Skeletal muscle cell (primary cell): Measurements from ENCODE around the gene USP25.
A peak's percentile ranks its signal among the peaks of the same experiment; 100 is the strongest.

Experiments used
- DNase-seq: peaks from one replicate; pipeline ENCODE4 v3.0.0-alpha.2; 2010; ENCODE audit warnings: low read depth
- H3K4me3 ChIP-seq: 2 replicates; pipeline ENCODE4 v1.5.1; 2011; ENCODE audit warnings: low read depth, mild to moderate bottlenecking, control low read depth, low read length, moderate library complexity

USP25 gene

DNA sequence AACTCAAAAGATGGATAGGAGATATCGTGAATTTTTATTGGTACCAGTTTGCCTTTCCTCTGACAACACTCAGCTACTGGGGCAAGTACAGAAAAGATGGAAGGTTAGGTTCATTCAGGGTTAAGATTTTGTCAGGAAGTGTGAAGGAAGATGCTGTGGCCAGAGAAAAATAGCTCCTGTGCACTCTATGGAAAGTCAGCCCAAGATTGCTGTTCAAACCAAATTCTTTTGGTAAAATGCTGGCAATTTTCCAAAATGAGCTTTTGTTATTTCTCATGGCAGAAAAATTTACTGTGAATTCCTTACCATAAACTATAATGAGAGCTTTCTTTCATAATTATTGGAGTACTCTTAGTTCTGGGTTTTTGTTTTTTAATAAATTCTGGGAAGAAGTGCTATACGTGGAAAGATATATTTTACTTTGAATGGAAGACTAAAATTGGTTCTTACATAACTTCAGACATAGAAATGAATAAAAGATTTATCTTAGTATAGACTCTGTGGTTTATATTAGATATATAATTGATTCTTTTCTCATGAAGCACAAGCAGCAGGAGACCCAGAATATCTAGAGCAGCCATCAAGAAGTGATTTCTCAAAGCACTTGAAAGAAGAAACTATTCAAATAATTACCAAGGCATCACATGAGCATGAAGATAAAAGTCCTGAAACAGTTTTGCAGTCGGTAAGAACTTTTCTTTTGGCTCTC is 112.2 kb downstream of the USP25 start:
- DNase-seq = peak; percentile 41
- H3K4me3 ChIP-seq = no peak overlapping the region

DNA sequence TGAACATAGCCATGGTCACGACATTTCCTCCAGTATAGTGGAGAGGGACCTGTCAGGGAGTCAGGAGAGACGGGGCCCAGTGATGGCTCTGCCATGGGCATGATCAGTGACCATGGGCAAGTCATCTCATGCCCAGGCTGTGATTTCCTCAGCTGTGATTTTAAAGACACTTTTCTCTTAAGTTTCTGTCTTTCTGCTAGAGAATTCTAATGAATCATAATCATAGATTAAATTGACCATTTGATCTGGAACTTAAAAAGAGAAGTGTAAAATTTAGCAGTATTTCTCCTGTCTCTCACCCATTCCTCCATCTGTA is 112.7 kb downstream of the USP25 start:
- no peak for DNase-seq
- no peak overlapping the region for H3K4me3 ChIP-seq

DNA sequence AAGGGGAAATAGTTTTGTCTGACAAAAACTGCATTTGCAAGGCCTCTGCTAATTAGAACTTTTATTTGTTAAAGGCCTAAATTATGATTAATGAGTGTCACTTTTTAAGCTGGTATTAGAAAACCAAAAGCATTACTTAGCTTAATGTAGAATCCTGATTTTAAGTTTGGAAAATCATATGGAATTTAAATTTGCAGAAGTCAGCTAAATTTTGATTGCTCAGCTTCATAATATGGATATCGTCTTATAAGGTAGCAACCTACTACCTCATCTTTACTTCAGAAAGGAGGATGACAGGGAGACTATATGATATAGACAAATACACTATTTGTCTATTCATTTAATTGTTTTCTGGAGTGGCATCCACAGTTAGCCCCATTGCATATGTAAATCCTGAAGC is 114.0 kb downstream of the USP25 start:
- no peak for DNase-seq

DNA sequence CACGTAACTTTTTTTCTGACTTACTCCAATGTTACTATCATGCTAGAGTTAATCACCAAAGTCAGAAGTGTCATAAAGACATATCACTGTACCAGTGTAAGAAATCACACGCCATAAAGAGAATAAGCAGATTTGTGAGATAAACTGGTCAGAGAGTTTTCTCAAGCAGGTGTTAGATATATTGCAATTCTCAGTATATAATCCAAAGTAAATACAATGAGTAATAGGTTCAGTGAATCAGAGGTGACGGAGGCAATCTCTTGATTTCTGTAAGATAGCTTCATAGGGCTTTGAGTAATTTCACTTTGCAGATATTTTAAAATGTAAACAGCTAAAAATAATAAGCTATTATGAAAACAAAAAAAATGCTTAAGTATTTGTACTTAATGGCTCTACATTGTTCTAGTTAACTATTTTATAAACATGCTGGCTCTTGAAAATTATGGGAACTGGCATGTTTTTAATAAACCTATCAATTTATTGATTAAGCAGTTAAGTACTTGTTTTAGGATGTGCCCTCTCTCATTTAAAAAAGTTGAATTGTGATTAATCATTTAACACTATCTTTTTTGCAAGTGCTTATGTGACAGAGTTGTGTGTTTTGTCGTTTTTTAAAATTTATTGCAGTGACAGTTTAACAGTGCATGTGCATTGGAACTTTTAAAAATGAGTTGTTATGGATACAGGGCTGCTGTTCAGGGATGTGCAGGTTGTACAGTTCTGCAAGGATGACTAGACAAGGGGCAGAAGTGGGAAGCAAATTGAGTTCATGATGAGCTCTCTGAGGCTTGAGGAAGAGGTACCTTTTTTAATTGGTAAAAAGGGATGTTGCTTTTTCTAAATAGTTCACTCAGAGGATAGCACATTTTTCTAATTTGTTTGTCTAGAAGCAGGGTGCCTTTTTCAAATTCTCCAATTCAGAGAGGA is 119.1 kb downstream of the USP25 start:
- no peak for DNase-seq
- no peak overlapping the region for H3K4me3 ChIP-seq

More for the DNA sequence above, 114.0 kb downstream of the USP25 start:
- no peak overlapping the region for H3K4me3 ChIP-seq

DNA sequence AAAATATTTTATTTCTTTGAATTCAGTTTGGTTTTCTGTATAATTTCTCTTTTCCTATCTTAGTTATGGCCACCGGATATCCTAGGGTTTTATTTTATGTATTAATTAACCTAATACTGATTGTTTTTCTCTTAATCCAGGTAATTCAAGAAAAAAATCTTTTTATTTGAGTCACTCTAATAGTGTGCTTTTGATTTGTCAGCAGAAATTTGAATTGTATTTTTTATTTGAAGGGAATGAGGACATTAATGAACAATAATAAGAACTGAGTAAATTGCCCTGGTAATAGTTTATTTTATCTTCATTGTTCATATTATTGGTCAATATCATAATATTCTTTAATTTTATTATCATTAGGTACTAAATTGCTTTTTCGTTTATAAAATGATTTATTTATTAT is 120.1 kb downstream of the USP25 start:
- no peak overlapping the region for H3K4me3 ChIP-seq
- DNase-seq = no peak

DNA sequence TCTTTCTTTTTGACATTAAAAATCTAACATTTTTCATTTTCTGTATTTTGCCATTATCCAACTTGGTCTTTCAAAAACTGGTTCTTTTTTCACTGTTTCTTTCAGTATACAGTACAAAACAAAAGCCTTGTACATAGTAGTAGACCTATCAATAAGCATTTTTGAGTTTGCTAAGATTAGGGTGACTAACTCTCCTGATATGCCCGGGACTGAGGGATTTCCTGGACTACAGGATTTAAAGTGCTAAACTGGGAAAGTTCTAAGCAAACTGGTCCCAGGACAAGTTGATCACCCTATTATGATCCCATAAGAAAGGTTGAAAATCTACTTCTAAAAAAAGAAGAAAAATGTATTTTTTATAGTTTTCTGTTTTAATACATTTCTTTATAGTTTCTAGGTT is 120.9 kb downstream of the USP25 start:
- DNase-seq = no peak
- H3K4me3 ChIP-seq = no peak overlapping the region

DNA sequence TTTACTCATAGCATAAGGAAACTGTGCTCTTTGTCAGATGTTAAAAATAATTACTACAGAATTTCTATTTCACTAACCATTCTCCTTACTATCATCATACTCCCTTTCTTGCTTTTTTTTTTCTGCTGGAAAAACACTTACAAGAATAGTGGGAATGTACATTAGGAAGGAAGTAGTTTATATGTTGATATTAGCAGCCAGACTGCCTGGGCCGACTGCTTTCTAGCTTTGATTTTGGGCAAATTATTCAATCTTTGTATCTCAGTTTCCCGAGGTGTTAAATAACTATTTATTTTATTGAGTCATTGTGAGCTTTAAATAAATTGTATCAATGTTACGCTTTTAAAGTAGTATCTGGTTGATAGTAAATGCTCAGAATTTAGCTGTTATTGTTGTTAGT is 122.4 kb downstream of the USP25 start:
- no peak for DNase-seq
- no peak overlapping the region for H3K4me3 ChIP-seq

DNA sequence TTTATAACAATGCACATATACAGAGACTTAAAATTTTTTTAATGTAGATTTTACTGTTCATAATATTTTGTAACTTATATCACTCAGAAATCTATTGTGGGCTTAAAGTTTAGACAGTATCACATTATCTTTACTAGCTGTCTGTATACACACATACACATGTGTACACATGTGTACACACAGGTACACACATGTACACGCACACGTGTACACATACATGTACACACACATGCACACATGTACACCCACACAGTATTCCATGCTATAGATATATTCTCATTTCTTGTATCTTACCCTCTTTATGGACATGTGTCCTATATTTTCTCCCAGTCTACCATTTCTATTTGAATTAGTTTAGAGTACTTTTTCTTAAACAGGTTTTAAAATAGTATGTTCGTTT is 123.3 kb downstream of the USP25 start:
- H3K4me3 ChIP-seq = no peak overlapping the region
- DNase-seq = no peak

DNA sequence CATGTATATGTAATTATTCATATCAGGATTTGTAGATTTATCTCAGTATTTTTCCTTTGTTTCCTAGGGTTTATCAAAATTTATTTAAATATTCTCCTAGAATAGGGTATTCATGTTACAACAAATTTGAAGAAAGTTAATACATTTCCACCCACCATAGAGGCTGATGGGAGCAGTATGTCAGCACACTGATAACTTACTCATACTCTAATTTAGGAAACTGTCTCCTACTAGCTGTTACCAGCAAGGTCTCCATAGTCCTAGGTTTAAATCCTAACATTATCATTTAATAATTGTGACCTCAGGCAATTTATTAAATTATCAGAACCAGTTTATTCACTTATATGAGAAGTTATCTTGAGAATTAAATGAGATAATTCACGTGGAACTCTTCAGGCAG is 127.0 kb downstream of the USP25 start:
- DNase-seq = no peak
- no peak overlapping the region for H3K4me3 ChIP-seq

DNA sequence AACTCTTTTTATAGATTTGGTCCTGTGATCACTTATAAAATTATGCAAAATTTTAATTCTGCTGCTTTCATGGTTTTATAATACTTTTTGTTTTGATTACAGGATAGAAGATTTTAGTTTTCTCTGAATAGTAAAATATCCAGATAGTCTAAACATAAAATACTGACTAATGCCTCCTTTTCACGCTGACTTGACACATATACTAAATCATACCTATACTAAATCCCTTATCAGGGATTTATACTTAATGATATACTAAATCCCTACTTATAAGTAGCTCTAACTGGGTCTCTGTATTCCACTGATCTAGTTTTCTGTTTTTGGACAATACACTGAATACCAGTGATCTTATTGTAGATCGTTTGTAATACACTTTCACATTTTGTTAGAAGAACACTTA is 128.0 kb downstream of the USP25 start:
- no peak overlapping the region for H3K4me3 ChIP-seq
- no peak for DNase-seq

DNA sequence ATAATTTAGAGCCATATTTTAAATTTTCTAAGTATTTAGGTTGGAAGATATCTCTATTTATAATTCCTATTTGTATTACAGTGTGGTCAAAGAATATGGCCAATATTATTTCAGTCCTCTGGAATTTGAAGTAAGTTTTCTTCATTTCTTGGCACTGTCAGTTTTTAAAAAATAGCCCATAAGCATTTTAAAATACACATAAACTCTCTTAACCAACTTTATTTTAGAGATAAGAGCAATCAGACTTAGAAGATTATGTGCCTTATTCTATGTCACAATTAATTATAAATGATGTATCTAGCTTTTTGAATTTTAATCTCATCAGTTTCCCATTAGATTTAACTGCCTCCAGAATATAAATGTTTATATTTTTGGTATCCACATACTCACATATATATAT is 130.8 kb downstream of the USP25 start:
- H3K4me3 ChIP-seq = no peak overlapping the region
- no peak for DNase-seq

DNA sequence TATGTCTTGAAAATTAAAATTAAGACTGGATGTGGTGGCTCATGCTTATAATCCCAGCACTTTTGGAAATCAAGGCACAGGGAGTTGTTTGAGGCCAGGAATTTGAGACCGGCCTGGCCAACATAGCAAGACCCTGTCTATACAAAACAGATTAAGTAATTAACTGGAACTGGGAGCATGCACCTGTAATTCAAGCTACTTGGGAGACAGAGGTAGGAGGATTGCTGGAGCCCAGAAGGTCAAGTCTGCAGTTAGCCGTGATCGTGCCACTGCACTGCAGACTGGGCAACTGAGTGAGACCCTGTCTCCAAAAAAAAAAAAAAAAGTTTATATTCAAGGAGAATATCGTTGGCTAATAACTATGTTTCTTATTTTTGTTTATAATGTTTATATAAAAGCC is 139.2 kb downstream of the USP25 start:
- no peak overlapping the region for H3K4me3 ChIP-seq
- no peak for DNase-seq

DNA sequence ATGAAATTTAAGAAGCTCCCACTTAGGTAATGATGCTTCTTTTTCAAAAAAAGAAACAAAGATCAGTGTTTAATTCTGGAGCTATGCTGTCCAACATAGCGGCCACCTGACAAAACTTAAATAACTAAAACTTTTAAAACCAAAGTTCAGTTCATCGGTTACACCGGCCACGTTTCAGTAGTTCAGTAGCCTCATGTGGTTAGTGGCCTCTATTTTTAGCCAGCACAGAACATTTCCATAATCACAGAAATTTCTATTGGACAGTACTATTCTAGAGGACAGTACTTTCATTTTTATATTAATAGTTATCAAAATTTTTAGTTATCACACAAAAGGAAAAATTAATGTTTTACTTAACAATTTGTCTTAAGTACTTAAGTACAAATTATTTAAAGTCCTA is 141.0 kb downstream of the USP25 start:
- no peak for DNase-seq
- no peak overlapping the region for H3K4me3 ChIP-seq

DNA sequence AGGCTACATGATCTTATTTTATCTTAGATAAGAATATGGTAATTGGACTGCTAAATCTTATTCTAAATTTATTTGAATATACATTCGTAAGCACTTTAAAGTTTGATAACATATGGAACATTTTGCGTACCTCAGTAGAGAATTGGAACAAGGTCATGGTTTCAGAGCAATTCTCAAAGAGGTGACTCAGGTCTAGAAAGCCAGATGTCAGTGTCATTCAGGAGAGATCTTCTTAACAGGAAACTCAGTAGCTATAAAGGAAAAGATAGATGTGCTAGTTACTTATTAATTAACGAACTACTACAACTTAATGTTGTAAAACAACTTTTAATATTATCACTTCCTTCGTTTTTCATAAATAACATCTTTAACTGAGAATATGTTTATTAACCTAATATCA is 142.5 kb downstream of the USP25 start:
- no peak for DNase-seq
- no peak overlapping the region for H3K4me3 ChIP-seq

DNA sequence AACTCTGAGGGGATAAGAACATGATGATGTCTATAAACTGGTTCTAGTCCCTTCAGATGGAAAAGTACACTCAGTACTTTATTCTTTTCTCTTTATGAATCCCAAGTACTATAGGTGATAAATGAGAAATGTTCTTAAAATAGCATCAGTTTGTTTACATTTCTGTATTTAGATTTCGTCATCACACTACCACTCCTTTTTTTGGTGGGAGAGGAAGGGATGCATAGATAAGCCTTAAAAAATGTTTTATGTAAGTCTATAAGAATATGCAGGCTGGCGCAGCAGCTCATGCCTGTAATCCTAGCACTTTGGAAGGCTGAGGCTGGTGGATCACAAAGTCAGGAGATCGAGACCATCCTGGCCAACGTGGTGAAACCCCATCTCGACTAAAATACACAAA is 144.8 kb downstream of the USP25 start:
- no peak overlapping the region for H3K4me3 ChIP-seq
- no peak for DNase-seq

DNA sequence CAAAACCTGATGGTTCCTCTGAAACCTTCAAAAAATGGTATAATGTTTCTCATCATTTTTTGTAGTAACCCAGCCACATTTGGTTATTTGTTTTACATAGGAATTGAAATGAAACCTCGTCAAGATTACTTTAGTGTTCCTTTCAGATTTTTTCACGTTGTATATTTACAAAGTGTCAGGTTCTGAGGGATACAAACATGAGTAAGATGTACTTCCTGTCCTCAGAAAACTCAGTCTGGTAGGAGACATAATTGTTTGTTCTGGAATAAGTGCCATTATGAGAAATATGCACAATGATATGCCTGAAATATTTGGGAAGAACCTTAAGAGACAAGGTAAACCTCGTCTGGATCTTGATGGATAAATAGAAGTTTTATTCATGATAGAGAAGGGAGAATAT is 145.5 kb downstream of the USP25 start:
- DNase-seq = no peak
- no peak overlapping the region for H3K4me3 ChIP-seq

DNA sequence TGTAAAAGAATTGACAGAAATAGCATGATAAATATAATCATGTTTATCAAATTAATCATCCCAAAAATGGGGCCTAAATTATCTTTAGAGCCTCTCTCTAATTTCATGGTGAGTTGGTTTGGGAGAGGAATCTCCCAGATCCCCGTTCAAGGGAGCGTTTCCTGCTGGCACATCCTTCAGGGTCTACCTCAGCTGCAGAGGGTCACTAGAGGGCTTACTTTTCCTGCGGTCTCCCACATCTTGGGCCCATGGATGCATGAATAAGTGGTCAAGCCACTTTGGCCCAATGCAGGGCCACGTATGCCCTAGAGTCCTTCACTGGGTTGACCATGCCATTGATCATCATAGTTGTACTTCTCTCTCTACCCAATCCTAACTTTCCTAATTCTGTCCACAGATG is 164.1 kb downstream of the USP25 start:
- no peak overlapping the region for H3K4me3 ChIP-seq
- DNase-seq = no peak

DNA sequence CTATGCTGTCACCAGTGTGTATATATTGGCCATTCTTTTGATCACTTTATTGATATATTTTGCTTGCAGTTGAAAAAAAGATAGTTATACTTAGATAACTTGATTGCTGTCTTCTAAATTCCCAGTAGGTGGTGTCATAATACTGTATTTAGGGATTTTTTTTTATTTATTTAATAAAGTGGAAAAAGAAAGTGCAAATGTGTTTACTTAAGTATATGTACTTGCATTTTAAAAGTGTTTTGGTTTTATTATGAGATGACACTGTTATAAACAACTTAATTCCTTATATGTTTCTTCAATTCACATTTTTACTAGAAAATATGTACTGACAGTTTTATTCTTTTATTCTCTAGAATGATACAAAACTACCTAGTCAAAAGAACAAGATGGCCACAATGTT is 164.8 kb downstream of the USP25 start:
- H3K4me3 ChIP-seq = no peak overlapping the region
- no peak for DNase-seq

DNA sequence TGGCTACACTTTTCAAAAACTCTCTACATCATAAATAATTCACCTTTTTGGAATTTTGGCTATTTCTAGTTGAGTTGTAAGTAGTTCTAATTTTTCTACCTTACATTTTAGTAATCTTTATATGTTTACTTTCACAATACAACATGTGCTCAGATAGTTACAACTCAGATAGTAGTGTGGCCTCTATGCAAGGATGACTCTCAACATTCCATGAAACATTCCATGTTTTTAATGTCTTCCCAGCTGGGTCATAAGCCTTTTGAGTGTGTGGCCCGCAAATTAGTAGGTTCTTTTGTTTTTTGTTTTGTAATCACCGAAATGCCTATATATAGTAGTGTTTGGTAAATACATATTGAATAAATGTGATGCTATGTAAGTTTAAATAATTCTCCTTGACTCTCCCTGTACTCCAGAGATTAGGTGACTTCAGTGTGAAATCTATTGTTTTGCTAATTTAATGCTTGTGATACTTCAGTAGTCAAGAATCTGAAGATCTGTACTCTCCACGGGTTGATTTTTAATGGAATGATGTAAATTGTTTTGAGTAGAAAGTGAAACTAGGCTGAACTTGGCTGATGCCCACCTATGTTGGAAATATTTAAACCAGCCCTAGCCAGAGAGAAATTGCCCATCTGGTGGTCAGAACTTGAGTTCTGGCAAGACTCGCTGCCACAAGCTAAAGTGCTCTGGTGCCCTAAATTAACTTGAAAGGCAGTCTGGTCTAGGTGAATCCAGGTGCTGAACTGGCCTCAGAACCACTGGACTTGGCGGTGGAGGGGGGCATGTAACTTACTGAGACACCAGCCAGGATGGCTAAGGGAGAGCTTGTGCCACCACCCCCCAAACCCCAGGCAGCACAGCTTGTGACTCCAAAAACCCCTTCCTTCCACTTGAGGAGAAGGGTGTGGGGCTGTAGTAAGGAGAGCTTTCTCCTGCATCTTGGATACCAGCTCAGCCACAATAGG is 165.6 kb downstream of the USP25 start:
- DNase-seq = no peak
- H3K4me3 ChIP-seq = no peak overlapping the region

DNA sequence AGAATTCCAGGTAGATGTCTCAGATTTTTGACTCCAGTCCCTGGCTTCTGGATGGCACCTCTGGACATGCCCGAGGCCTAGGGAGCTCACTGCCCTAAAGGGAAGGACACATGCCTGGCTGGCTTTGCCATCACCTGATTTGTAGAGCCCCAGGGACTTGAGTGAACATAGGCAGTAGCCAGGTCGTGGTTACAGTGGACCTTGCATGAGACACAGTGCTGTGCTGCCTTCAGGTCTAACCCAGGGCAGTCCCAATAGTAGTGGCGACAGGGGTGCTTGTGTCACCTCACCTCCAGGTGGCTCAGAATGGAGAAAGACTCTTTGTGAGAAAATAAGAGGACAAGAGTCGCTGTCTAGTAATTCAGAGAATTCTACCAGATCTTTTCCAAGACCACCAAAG is 166.7 kb downstream of the USP25 start:
- DNase-seq = no peak
- H3K4me3 ChIP-seq = no peak overlapping the region
